GF-D8 (cell line): Measurements from ENCODE around the gene ROR2.
"Not testable (repeated sequence)": the region's sequence is repeated elsewhere in the genome, so short reads cannot be mapped to it uniquely, and the experiment has no call there.

ENCODE experiments used
- DNase-seq: peaks from one replicate; lab custom pipeline; 2025; lab: John Stamatoyannopoulos, UW

ROR2 gene

DNA sequence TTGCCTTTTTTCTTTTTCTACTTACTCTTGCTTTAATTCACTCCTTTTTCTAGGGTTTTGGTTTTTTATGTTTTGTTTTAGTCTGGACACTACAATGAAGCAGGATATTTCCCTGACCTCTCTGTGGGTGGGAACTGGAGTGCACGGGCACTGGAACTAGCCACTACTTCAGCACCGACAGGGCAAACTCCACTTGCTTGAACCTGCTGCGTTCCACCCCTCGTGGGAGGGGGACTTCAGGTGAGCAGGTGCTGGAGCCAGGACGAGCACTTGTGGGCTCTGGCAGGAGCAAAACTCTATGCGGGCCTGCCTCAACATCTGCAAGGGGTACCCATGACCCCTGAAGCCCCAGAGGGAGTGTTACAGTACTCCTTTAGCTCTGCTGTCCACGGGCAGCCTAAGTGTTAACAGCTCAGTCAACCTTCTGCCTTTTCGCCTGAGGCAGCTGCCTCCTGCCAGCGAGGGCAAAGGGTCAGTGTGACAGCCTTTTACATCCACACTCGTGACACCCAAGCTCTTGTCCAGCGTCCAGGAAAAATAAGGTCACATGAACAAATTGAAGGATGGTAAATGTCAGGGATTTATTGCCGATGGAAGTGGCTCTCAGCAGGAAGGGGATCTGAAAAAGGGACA is 382.3 kb downstream of the ROR2 start:
- no peak for DNase-seq

- DNase-seq: no peak
Observed at GRCh38 chr9:91564081-91564670, 385.9 kb downstream of the ROR2 start.

DNA sequence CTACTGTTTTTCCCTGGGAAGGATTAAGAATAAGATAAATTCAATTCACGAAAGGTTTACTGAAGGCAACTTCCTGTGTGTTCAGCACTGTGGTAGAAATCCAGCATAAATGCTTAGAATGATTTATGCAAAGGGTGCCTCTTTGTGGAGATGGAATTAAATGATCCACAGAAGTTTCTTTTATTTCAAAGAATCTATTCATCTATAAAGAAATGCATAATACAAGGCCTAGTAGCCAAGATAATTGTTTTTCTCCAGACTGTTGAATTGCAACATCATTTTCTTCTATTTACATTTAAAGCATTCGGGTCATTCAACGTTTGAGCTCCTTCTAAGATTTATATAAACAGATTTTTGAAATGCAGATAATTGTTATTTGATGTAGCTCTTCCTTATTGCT is 387.6 kb downstream of the ROR2 start:
- no peak for DNase-seq

- DNase-seq: no peak
Observed at GRCh38 chr9:91560301-91560700, 389.7 kb downstream of the ROR2 start.

- DNase-seq: no peak
Observed at GRCh38 chr9:91558879-91559278, 391.1 kb downstream of the ROR2 start.

DNA sequence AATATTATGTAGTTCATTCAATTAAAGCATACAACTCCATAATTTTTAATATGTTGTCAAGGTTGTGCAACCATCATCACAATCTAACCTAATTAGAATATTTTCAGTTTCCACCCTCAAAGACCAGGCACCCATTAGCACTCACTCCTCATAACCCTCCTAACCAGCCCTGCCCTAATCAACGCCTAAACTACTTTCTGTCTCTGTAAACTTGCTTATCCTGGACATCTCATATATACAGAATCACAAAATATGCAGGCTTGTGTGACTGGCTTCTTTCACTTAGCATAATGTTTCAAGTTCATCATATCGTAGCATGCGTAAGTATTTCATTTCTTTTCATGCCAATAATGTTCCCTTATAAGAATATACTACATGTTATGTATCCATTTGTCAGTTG is 391.6 kb downstream of the ROR2 start:
- no peak for DNase-seq

DNA sequence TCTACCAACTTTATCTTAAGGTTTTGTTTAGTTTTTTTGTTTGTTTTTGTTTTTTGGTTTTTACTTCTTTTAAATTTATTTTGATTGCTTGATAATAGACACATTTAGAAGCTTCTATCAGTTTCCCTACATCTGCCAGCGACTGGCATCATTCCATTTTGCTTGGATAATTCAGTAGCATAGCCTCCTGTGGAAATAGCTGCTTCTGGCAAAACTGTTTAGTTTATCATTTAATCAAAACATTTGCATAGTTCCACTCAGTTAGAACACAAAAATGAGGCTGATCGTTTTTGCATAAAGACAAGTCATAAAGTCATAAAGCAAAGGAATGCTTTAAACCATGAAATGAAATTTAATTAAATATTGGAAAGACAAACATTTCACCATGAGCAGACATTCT is 392.7 kb downstream of the ROR2 start:
- no peak for DNase-seq

DNA sequence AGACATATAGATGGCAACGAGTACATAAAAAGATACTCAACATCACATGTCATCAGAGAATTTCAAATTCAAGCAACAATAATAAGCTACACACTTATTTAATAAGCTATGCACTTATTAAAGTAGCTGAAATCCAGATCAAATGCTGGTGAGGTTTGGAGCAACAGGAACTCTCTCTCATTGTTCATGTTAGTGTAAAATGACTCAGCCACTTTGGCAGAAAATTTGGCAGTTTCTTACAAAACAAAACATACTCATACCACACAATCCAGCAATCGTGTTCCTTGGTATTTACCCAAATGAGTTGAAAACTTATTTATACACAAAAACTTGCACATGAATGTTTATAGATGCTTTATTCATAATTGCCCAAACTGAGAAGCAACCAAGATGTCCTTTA is 394.9 kb downstream of the ROR2 start:
- no peak for DNase-seq

GRCh38 chr9:91549177-91549576 is 400.9 kb downstream of the ROR2 start:
- DNase-seq: no peak

- no peak for DNase-seq
Observed at GRCh38 chr9:91547081-91547480, 402.9 kb downstream of the ROR2 start.

DNA sequence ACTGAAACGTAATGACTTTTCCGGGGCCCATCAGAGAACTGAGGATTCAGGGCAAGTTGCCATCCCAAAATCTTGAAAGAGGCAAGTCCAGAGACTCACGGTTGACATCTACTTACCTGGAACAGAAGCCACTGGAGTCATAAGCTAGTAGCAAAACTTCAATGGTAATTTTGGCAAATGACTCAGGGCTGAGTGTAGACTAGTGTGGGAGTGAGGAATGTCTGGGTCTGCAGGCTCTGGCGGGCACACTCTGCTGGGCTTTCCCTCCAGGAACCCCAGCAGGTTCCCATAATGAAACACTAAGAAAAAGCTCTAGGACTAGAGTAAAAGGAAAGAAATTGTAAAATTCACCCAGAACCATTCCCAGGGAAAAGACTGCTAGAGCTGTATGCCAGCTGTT is 403.5 kb downstream of the ROR2 start:
- DNase-seq: no peak

- DNase-seq: no peak
Observed at GRCh38 chr9:91541734-91542133, 408.3 kb downstream of the ROR2 start.

DNA sequence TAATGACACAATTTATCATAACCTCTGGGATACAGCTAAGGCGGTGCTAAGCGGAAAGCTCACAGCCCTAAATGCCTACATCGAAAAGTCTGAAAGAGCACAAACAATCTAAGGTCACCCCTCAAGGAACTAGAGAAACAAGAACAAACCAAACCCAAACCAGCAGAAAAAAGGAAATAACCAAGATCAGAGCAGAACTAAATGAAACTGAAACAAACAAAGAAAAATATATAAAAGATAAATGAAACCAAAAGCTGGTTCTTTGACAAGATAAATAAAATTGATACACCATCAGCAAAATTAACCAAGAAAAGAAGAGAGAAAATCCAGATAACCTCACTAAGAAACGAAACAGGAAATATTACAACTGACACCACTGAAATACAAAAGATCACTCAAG is 409.5 kb downstream of the ROR2 start:
- not testable (repeated sequence) for DNase-seq

GRCh38 chr9:91536211-91536691 is 413.8 kb downstream of the ROR2 start:
- DNase-seq: no peak

DNA sequence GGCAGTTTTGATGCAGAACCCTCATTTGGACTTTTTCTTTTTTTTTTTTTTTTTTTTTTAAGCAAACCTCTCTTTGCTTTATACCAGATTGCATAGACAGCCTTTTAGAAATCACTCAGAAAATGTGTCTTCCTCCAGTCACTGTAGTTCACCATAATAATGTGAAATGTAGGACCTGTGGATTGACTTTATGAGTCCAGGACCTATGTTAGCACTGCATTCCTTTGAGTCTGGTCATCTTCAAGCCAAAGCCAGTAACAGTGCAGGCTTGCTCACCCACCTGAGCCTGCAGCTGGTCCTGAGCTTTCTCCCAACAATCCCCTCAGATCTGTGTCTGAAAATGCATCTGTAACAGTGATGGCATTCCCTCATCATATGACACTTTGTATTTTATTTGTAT is 415.7 kb downstream of the ROR2 start:
- DNase-seq: no peak

GRCh38 chr9:91533382-91533781 is 416.6 kb downstream of the ROR2 start:
- DNase-seq: no peak

DNA sequence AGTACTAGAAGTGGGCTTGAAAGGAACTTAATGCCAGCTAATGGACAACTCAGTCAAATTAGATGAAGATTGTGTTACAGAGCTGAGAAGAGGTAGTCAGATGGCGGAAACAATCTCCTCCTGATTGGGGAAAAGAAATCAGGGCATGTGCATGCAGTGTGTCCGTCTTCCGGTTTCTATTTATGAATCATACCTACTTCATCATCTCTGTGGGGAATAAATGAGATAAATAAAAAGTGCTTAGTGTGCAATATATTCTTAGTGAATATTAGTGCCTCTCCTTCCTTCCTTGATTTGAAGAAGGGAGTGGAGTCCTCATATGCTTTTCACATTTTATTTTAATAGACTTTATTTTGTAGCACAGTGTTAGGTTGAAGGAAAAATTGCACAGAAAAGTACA is 417.7 kb downstream of the ROR2 start:
- DNase-seq: no peak

DNA sequence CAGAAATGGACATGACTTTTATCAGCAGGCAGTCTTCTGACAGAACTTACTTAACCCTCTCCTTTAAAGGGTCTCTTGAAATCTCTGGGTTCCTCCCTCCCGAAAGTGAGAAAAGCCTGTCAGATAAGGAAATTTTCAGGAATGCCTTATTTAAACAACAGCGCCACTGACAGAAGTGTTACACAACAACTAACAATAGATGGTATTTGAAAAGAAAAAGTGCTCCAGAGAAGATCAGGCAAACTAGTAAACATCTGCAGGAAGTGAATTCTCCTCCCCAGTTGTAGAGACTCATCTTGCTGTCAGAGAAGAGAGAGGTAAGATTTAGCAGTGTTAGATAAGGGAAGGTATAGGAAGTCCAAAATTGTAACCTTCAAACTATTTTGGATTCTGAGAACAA is 419.2 kb downstream of the ROR2 start:
- DNase-seq: no peak

- no peak for DNase-seq
Observed at GRCh38 chr9:91522481-91522880, 427.5 kb downstream of the ROR2 start.

DNA sequence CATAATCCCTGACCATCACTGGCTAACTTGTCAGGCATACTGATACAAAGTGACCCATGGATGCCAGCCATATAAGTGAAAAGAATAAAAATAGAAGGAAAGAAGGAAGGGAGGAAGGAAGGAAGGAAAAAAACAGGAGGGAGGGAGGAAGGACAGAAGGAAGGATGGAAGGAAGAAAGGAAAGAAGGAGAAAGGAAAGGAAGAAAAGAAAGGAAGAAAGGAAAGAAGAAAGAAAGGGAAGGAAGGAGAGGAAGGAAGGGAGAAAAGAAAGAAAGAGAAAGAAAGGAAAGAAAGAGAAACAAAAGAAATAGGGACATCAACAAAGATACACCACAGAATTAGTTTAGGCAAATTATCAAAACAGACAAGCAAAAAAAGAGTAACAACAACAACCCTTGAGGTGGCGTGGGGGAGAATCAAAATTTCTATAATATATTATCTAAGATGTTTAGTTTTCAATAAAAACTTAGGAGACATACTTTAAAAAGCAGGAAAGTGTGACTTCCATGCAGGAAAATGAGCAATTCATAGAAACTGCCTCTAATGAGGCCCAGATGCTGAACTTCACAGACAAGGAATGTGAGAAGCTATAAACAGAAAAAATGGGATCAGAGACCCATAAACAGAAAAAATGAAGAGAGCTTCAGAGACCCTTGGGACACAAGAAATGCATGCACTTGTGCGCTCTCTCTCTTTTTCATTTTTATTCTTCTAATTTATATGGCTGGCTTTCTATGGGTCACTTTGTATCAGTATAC is 430.3 kb downstream of the ROR2 start:
- no peak for DNase-seq

- no peak for DNase-seq
Observed at GRCh38 chr9:91518462-91518861, 431.6 kb downstream of the ROR2 start.

DNA sequence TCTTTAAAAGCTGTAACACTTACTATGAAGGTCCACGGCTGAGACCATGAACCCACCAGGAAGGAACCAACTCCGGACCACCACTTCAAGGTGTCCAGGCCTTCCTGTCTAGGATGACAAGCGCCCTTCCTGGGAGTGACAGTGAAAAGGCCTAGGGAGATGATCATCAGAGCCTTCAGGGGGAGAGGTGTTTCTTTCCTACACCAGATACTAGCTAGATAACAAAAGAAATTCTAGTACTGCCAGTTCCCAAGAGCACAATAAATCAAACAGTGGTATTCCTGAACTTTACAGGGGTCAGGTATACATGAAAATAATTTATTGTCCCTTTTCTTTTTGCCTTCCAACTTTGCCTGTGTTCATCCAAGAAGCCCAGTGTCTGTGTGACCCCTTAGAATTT is 432.2 kb downstream of the ROR2 start:
- DNase-seq: no peak

GRCh38 chr9:91517332-91517731 is 432.7 kb downstream of the ROR2 start:
- not testable (repeated sequence) for DNase-seq
